Keratinocyte (primary cell): ENCODE data around the gene TCHP. TPM values are rescaled to one million over a fixed set of nuclear protein-coding genes. Genes with fewer than 3 reads are reported as not detected.

ENCODE experiments used
- DNase-seq: peaks from one replicate; pipeline ENCODE4 v3.0.0-alpha.2; 2011; ENCODE audit warnings: low read depth, missing footprints, low spot score
- FAIRE-seq: peaks from 2 replicates; lab custom pipeline; 2011; peaks lifted over from hg19 to GRCh38; lab: Jason Lieb, UNC
- H2AFZ ChIP-seq: 2 replicates; pipeline ENCODE4 v1.6.0; 2012; ENCODE audit warnings: low read length, control low read depth, inconsistent platforms; ENCODE audit not compliant: control insufficient read depth
- H3K27ac ChIP-seq: 2 replicates; pipeline ENCODE4 v1.5.1; 2011; ENCODE audit warnings: low read length; ENCODE audit not compliant: control insufficient read depth, insufficient read depth
- H3K27me3 ChIP-seq: 3 replicates; pipeline ENCODE4 v1.6.0; 2011; ENCODE audit warnings: low read length; ENCODE audit not compliant: control insufficient read depth, insufficient read depth; ENCODE audit errors: extremely low read depth
- H3K36me3 ChIP-seq, 2 experiments: 2 replicates in 1 of 2; 3 replicates in 1 of 2; pipeline ENCODE4 v1.5.1; 2011; ENCODE audit warnings: low read length in 2 of 2, mild to moderate bottlenecking in 1 of 2; ENCODE audit not compliant: control insufficient read depth in 2 of 2, insufficient read depth in 2 of 2; ENCODE audit errors: extremely low read depth in 1 of 2
- H3K4me1 ChIP-seq: 3 replicates; pipeline ENCODE4 v1.5.1; 2011; ENCODE audit warnings: low read length; ENCODE audit not compliant: control insufficient read depth, insufficient read depth; ENCODE audit errors: extremely low read depth
- H3K4me2 ChIP-seq: 3 replicates; pipeline ENCODE4 v1.6.0; 2011; ENCODE audit warnings: low read depth, low read length; ENCODE audit not compliant: control insufficient read depth, insufficient read depth; ENCODE audit errors: extremely low read depth
- H3K4me3 ChIP-seq, 3 experiments: fragments of 200-600 bp in 1 of 3; sonication (generic) in 1 of 3; 2 replicates in 2 of 3; 3 replicates in 1 of 3; pipeline ENCODE4 v1.5.1; 2011 to 2016; ENCODE audit warnings: low read length in 3 of 3, mild to moderate bottlenecking in 3 of 3, control low read depth in 2 of 3, inconsistent platforms in 1 of 3, low read depth in 1 of 3, mixed read lengths in 1 of 3, mixed run types in 1 of 3, moderate library complexity in 1 of 3; ENCODE audit not compliant: control insufficient read depth in 2 of 3, insufficient read depth in 2 of 3; ENCODE audit errors: extremely low read depth in 1 of 3
- H3K79me2 ChIP-seq: 2 replicates; pipeline ENCODE4 v1.6.0; 2012; ENCODE audit warnings: low read length; ENCODE audit not compliant: control insufficient read depth, insufficient read depth
- H3K9ac ChIP-seq: 3 replicates; pipeline ENCODE4 v1.6.0; 2011; ENCODE audit warnings: low read length; ENCODE audit not compliant: control insufficient read depth, insufficient read depth; ENCODE audit errors: extremely low read depth
- H3K9me1 ChIP-seq: 3 replicates; pipeline ENCODE4 v1.6.0; 2011; ENCODE audit warnings: low read length; ENCODE audit not compliant: control insufficient read depth, insufficient read depth; ENCODE audit errors: extremely low read depth
- H3K9me3 ChIP-seq: 2 replicates; pipeline ENCODE4 v1.5.1; 2012; ENCODE audit warnings: low read depth, low read length; ENCODE audit not compliant: control insufficient read depth
- H4K20me1 ChIP-seq: 3 replicates; pipeline ENCODE4 v1.6.0; 2011; ENCODE audit warnings: low read length; ENCODE audit not compliant: control insufficient read depth, insufficient read depth; ENCODE audit errors: extremely low read depth
- EZH2 ChIP-seq: IDR thresholded peaks from one replicate; pipeline ENCODE4 v1.6.1; 2012; ENCODE audit warnings: inconsistent platforms, mild to moderate bottlenecking, low read length, moderate library complexity
- dilution Hi-C: fragments of 300-500 bp; cut with MboI; formaldehyde crosslinking; loops from one replicate; pipeline ENCODE4 v1.7.0; 2020; ENCODE audit warnings: low sequenced_read_pairs; ENCODE audit not compliant: extremely low pct_ligation_motif_present
- polyA plus RNA-seq, 5 experiments: library from polyadenylated mRNA; depleted of rRNA in 3 of 5; stranded (reverse) in 3 of 5; stranded (forward) in 1 of 5; unstranded in 1 of 5; fragments of >200 nt; gene quantifications; 1 replicate in 1 of 5; 2 replicates in 3 of 5; 3 replicates in 1 of 5; pipeline versions ENCODE4 v1.2.1 to v1.2.3, GENCODE V29; 2011 to 2012; ENCODE audit warnings: missing spikeins in 2 of 5, low read depth in 1 of 5, low replicate concordance in 1 of 5
- TF ChIP-seq, protein P1 (sequence below), 3 experiments: IDR thresholded peaks in 1 of 3; conservative IDR thresholded peaks in 1 of 3; optimal IDR thresholded peaks in 1 of 3; 2 replicates in 2 of 3; 3 replicates in 1 of 3; pipeline versions ENCODE3 to v1.5.1; 2011; ENCODE audit warnings: low read length in 3 of 3, mild to moderate bottlenecking in 3 of 3, moderate library complexity in 2 of 3, control low read depth in 1 of 3, inconsistent platforms in 1 of 3; ENCODE audit not compliant: insufficient read depth in 2 of 3; ENCODE audit errors: extremely low read depth in 1 of 3

TCHP gene
- polyA plus RNA-seq, 1 donor (not counting 4 experiments of a cell fraction or from before 2014, with no cell fraction given): 9.6 TPM

DNA sequence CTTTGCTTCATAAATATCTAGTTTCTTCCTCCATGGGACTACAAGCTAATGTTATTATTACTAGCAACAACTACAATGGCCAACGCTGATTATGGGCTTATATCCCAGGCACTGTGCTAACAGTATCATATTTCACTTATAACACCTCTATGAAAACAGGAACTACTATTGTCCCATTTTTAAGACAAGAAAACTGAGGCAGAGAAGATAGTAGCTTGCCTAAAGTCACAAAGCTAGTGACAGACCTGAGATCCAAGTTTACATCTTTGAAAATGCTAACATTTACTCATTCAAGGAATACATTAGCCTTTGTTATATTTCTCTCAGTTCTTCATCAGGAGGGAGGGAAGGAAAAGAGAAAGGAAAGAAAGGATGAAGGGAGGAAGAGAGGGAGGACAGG lies 63.3 kb downstream of the TCHP start:
- Histone ChIP-seq H3K36me3 (peaks cover 11 to 31% of the 10 kb centered on the region in 2 experiments), H3K27ac (no peak overlapping the region), H4K20me1 (no peaks in the 10 kb centered on the region), H3K4me1 (no peaks in the 10 kb centered on the region), H3K79me2 (no peaks in the 10 kb centered on the region), H3K9me3 (no peaks in the 10 kb centered on the region), H3K4me2 (no peak overlapping the region), H3K4me3 (no peak overlapping the region), H2AFZ (no peak overlapping the region), H3K27me3 (no peaks in the 10 kb centered on the region), H3K9ac (no peak overlapping the region), H3K9me1 (no peaks in the 10 kb centered on the region)
- FAIRE-seq (no peak), DNase-seq (no peak)
- TF ChIP-seq EZH2: no peak
- TF ChIP-seq, protein P1, sequence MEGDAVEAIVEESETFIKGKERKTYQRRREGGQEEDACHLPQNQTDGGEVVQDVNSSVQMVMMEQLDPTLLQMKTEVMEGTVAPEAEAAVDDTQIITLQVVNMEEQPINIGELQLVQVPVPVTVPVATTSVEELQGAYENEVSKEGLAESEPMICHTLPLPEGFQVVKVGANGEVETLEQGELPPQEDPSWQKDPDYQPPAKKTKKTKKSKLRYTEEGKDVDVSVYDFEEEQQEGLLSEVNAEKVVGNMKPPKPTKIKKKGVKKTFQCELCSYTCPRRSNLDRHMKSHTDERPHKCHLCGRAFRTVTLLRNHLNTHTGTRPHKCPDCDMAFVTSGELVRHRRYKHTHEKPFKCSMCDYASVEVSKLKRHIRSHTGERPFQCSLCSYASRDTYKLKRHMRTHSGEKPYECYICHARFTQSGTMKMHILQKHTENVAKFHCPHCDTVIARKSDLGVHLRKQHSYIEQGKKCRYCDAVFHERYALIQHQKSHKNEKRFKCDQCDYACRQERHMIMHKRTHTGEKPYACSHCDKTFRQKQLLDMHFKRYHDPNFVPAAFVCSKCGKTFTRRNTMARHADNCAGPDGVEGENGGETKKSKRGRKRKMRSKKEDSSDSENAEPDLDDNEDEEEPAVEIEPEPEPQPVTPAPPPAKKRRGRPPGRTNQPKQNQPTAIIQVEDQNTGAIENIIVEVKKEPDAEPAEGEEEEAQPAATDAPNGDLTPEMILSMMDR (optimal IDR thresholded peaks at IDR 0.05 in 1 of 3, IDR thresholded peaks at IDR 0.05 in 1 of 3, conservative IDR thresholded peaks at IDR 0.05 in 1 of 3; ENCODE audit: extremely low read depth in 1 of 3, insufficient read depth in 2 of 3, low read length in 3 of 3): no peak
- dilution Hi-C loops: no loop called here

DNA sequence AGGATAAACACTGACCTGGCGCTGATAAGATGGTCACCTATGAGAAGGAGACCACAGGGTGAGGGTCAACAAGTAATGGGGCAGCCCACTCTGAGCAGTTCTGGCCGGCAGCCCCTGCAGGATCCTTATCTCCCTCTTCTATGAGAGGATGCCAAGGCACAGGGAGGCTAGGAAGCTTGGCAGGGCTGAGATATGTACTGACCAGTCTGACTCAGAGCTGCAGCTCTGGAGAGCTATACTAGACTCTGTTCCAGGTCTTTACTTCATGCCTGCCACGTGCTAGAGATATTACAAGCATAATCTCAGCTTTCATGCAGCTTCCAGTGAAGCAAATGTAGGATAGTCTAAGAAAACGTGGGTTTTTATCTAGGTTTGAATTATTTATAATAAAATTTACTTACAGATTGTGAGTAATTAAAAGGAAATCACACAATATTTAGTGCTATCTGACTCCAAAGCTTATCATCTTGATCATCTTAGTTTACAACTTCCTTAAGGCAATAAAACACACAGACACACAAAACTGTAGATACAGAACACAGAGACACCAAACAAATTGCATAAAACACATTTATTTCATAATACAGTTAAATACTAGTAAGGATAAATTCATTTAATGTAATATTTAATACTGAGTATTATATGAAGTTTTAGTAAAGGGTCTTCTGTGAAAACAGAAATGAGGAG lies 63.8 kb downstream of the TCHP start:
- no peak for TF ChIP-seq EZH2
- TF ChIP-seq, protein P1 (optimal IDR thresholded peaks at IDR 0.05 in 1 of 3, IDR thresholded peaks at IDR 0.05 in 1 of 3, conservative IDR thresholded peaks at IDR 0.05 in 1 of 3; ENCODE audit: extremely low read depth in 1 of 3, insufficient read depth in 2 of 3, low read length in 3 of 3): no peak
- FAIRE-seq (no peak), DNase-seq (no peak)
- H3K27me3 ChIP-seq: no peaks in the 10 kb centered on the region
- H4K20me1 ChIP-seq: no peaks in the 10 kb centered on the region
- dilution Hi-C loops: no loop called here
- no peaks in the 10 kb centered on the region for H3K9me1 ChIP-seq
- no peak overlapping the region for H3K4me3 ChIP-seq
- no peak overlapping the region for H3K4me2 ChIP-seq
- peaks cover 11 to 31% of the 10 kb centered on the region in 2 experiments for H3K36me3 ChIP-seq
- no peak overlapping the region for H3K27ac ChIP-seq
- H3K79me2 ChIP-seq: no peaks in the 10 kb centered on the region
- no peak overlapping the region for H2AFZ ChIP-seq
- no peak overlapping the region for H3K9ac ChIP-seq
- no peaks in the 10 kb centered on the region for H3K4me1 ChIP-seq
- no peaks in the 10 kb centered on the region for H3K9me3 ChIP-seq
